DND-41 (cell line): Measurements from ENCODE around the gene CD52.

Source experiments
- CTCF ChIP-seq: IDR thresholded peaks from 2 replicates; pipeline ENCODE4 v1.5.1; 2012; ENCODE audit warnings: borderline replicate concordance, low read length, moderate library complexity, mild to moderate bottlenecking; ENCODE audit not compliant: poor library complexity, severe bottlenecking; ENCODE audit errors: extremely low read depth
- EZH2 ChIP-seq: IDR thresholded peaks from 3 replicates; pipeline ENCODE4 v1.6.1; 2012; ENCODE audit warnings: borderline replicate concordance, low read depth, mild to moderate bottlenecking, moderate library complexity, low read length, inconsistent platforms; ENCODE audit not compliant: severe bottlenecking

GRCh38 chr1:26305667-26306289 is 12.0 kb upstream of the CD52 start:
- TF ChIP-seq CTCF (no peak), EZH2 (no peak)
